GM12874 (cell line): Measurements from ENCODE around the gene GRAMD4.

Experiments used
- CTCF ChIP-seq: IDR thresholded peaks from 2 replicates; pipeline ENCODE4 v1.5.1; 2011; ENCODE audit warnings: low read depth, mild to moderate bottlenecking, control low read depth, low read length, moderate library complexity; ENCODE audit not compliant: insufficient read depth

The GRAMD4 gene

GRCh38 chr22:46627806-46628482 is 7.8 kb downstream of the GRAMD4 start:
- TF ChIP-seq CTCF, result no peak

GRCh38 chr22:46628756-46629155 is 8.6 kb downstream of the GRAMD4 start:
- TF ChIP-seq CTCF, result no peak

GRCh38 chr22:46629291-46629690 is 9.1 kb downstream of the GRAMD4 start:
- TF ChIP-seq CTCF, result no peak

- no peak for TF ChIP-seq CTCF
Observed at GRCh38 chr22:46631113-46631512, 10.9 kb downstream of the GRAMD4 start.

- TF ChIP-seq CTCF, result no peak
Observed at GRCh38 chr22:46632646-46633249, 12.6 kb downstream of the GRAMD4 start.

GRCh38 chr22:46633334-46633890 is 13.2 kb downstream of the GRAMD4 start:
- no peak for TF ChIP-seq CTCF

- TF ChIP-seq CTCF, result no peak
Observed at GRCh38 chr22:46634011-46634699, 14.0 kb downstream of the GRAMD4 start.
